Putamen (tissue), 1 donor: ENCODE results near the gene TM7SF3.

Experiments
- DNase-seq: peaks from one replicate; pipeline ENCODE4 v3.0.0-alpha.2; 2016; ENCODE audit warnings: low spot score

The TM7SF3 gene

GRCh38 chr12:27014859-27015729 lies 910 bp upstream of the TM7SF3 start:
- DNase-seq, result no peak

- no peak for DNase-seq
Measured at GRCh38 chr12:27013611-27014084, 536 bp downstream of the TM7SF3 start.

GRCh38 chr12:27012982-27013255 lies 1.3 kb downstream of the TM7SF3 start:
- no peak for DNase-seq

- no peak for DNase-seq
Measured at GRCh38 chr12:27012239-27012981, 1.8 kb downstream of the TM7SF3 start.

GRCh38 chr12:27009881-27010301 lies 4.3 kb downstream of the TM7SF3 start:
- DNase-seq, result no peak

GRCh38 chr12:27008081-27008480 lies 6.1 kb downstream of the TM7SF3 start:
- DNase-seq, result no peak

- DNase-seq, result no peak
Measured at GRCh38 chr12:27006797-27007467, 7.3 kb downstream of the TM7SF3 start.

- no peak for DNase-seq
Measured at GRCh38 chr12:27005495-27005894, 8.7 kb downstream of the TM7SF3 start.

GRCh38 chr12:27003421-27004381 lies 10.5 kb downstream of the TM7SF3 start:
- DNase-seq, result no peak

GRCh38 chr12:27002141-27002540 lies 12.0 kb downstream of the TM7SF3 start:
- DNase-seq, result no peak

- no peak for DNase-seq
Measured at GRCh38 chr12:27001663-27002062, 12.5 kb downstream of the TM7SF3 start.

- no peak for DNase-seq
Measured at GRCh38 chr12:27000961-27001360, 13.2 kb downstream of the TM7SF3 start.

- DNase-seq, result no peak
Measured at GRCh38 chr12:26997003-26997402, 17.2 kb downstream of the TM7SF3 start.

- no peak for DNase-seq
Measured at GRCh38 chr12:26995706-26996105, 18.5 kb downstream of the TM7SF3 start.

- no peak for DNase-seq
Measured at GRCh38 chr12:26994109-26994508, 20.1 kb downstream of the TM7SF3 start.

GRCh38 chr12:26991826-26992225 lies 22.4 kb downstream of the TM7SF3 start:
- DNase-seq, result no peak

- no peak for DNase-seq
Measured at GRCh38 chr12:26989873-26990272, 24.3 kb downstream of the TM7SF3 start.

- DNase-seq, result no peak
Measured at GRCh38 chr12:26988703-26989102, 25.5 kb downstream of the TM7SF3 start.

GRCh38 chr12:26987634-26988424 lies 26.4 kb downstream of the TM7SF3 start:
- DNase-seq, result no peak

GRCh38 chr12:26982866-26983265 lies 31.3 kb downstream of the TM7SF3 start:
- no peak for DNase-seq

- DNase-seq, result no peak
Measured at GRCh38 chr12:26979733-26980132, 34.5 kb downstream of the TM7SF3 start.
